K562 (cell line): ENCODE data around the gene WDR44. TPM values are rescaled to one million over a fixed set of nuclear protein-coding genes. Genes with fewer than 3 reads are reported as not detected.

ENCODE experiments used
- ATAC-seq: fragments of 200-7000 bp; cut with Tn5 transposase; 3 replicates; pipeline ENCODE4 v1.9.1; 2020; ENCODE audit warnings: moderate library complexity
- BruUV-seq: library from RNA; stranded (reverse); fragments of 400-500 nt; replicated peaks from 2 replicates; lab custom pipeline; 2021; lab: Mats Ljungman, UMichigan
- CTCF ChIA-PET: fragments of 300-600 bp; formaldehyde crosslinking; extraction: SDS; loops from one replicate; lab custom pipeline; 2021; ENCODE audit warnings: low intra/inter-chr PET ratio; lab: Yijun Ruan, JAX
- POLR2A ChIA-PET: fragments of 300-600, 350-650 bp; sonication (Branson Sonifier 250); formaldehyde crosslinking; extraction: SDS; loops from one replicate; lab custom pipeline; 2021; ENCODE audit warnings: antibody characterized with exemption, inconsistent platforms; lab: Yijun Ruan, JAX
- DNase-seq, 4 experiments: peaks; one replicate each; pipeline versions ENCODE4 v3.0.0 to v3.0.0-alpha.2; 2011 to 2018; ENCODE audit warnings: low spot score in 3 of 4, mixed read lengths in 3 of 4; ENCODE audit errors: extremely low read depth in 1 of 4
- FAIRE-seq: peaks from 2 replicates; lab custom pipeline; 2011; peaks lifted over from hg19 to GRCh38; lab: Jason Lieb, UNC
- H2AFZ ChIP-seq: 2 replicates; pipeline ENCODE4 v1.6.0; 2011; ENCODE audit warnings: low read depth, low read length, control low read depth, inconsistent platforms
- H3K27ac ChIP-seq: fragments of 200-600 bp; 3 replicates; pipeline ENCODE4 v1.8.0; 2011; ENCODE audit warnings: low read depth, mild to moderate bottlenecking, control low read depth, inconsistent platforms, low read length, moderate library complexity, mixed read lengths; ENCODE audit errors: extremely low read depth
- H3K27me3 ChIP-seq, 2 experiments: fragments of 300-600 bp in 1 of 2; 2 replicates in 1 of 2; 3 replicates in 1 of 2; pipeline versions ENCODE4 v1.6.0 to v1.8.0; 2011; ENCODE audit warnings: inconsistent platforms in 2 of 2, low read length in 2 of 2, mild to moderate bottlenecking in 1 of 2, mixed read lengths in 1 of 2, moderate library complexity in 1 of 2; ENCODE audit not compliant: control insufficient read depth in 2 of 2, insufficient read depth in 2 of 2
- H3K36me3 ChIP-seq: fragments of 300-600 bp; 3 replicates; pipeline ENCODE4 v1.8.0; 2011; ENCODE audit warnings: mild to moderate bottlenecking, low read length, inconsistent platforms; ENCODE audit not compliant: control insufficient read depth, insufficient read depth
- H3K4me1 ChIP-seq, 2 experiments: fragments of 200-600 bp in 1 of 2; replicated peaks in 1 of 2; 2 replicates in 1 of 2; 3 replicates in 1 of 2; pipeline versions ENCODE4 v1.5.1 to v1.8.0; 2011; ENCODE audit warnings: inconsistent platforms in 2 of 2, low read length in 2 of 2, mild to moderate bottlenecking in 1 of 2, mixed read lengths in 1 of 2, moderate library complexity in 1 of 2; ENCODE audit not compliant: control insufficient read depth in 2 of 2, insufficient read depth in 2 of 2
- H3K4me2 ChIP-seq: 2 replicates; pipeline ENCODE4 v1.6.1; 2011; ENCODE audit warnings: low read length, control low read depth, inconsistent platforms, mixed read lengths; ENCODE audit not compliant: insufficient read depth
- H3K4me3 ChIP-seq: fragments of 200-600 bp; sonication (generic), shearing (Covaris generic); 2 replicates; pipeline ENCODE4 v1.5.1; 2016; ENCODE audit warnings: control low read depth, inconsistent platforms
- H3K79me2 ChIP-seq: fragments of 200-600 bp; 3 replicates; pipeline ENCODE4 v1.8.0; 2011; ENCODE audit warnings: low read length, inconsistent platforms; ENCODE audit not compliant: control insufficient read depth, insufficient read depth
- H3K9ac ChIP-seq, 2 experiments: 2 replicates each; pipeline versions ENCODE4 v1.6.0 to v1.6.1; 2011; ENCODE audit warnings: low read depth in 2 of 2, low read length in 2 of 2, control low read depth in 1 of 2, inconsistent platforms in 1 of 2, mild to moderate bottlenecking in 1 of 2, mixed read lengths in 1 of 2; ENCODE audit not compliant: insufficient read depth in 1 of 2
- H3K9me1 ChIP-seq: one replicate; pipeline ENCODE4 v1.6.0; 2011; ENCODE audit warnings: inconsistent platforms, mild to moderate bottlenecking, low read length, moderate library complexity; ENCODE audit not compliant: control insufficient read depth, insufficient read depth
- H3K9me3 ChIP-seq: replicated peaks from 2 replicates; pipeline ENCODE4 v1.5.1; 2011; ENCODE audit warnings: low read depth, low read length, inconsistent platforms; ENCODE audit not compliant: control insufficient read depth, insufficient read depth
- H4K20me1 ChIP-seq: replicated peaks from 2 replicates; pipeline ENCODE4 v1.6.1; 2011; ENCODE audit warnings: low read length, inconsistent platforms, mixed read lengths; ENCODE audit not compliant: control insufficient read depth, insufficient read depth
- BRCA1 ChIP-seq, 2 experiments: fragments of 450-650 bp in 1 of 2; sonication (generic) in 1 of 2; formaldehyde crosslinking in 1 of 2; IDR thresholded peaks; 2 replicates each; pipeline versions ENCODE4 v1.5.0 to v1.6.1; 2017 to 2020; ENCODE audit warnings: mild to moderate bottlenecking in 1 of 2, missing genetic modification reagents in 1 of 2
- CHCHD3 ChIP-seq: fragments of 250-450 bp; sonication (Bioruptor Pico); IDR thresholded peaks from 2 replicates; pipeline ENCODE4 v2.1.2; 2022; ENCODE audit warnings: mild to moderate bottlenecking
- ETS1 ChIP-seq: conservative IDR thresholded peaks from 2 replicates; pipeline ENCODE4 v1.6.1; 2011; ENCODE audit warnings: low read depth, mild to moderate bottlenecking, low read length; ENCODE audit not compliant: control insufficient read depth
- EZH2 ChIP-seq: IDR thresholded peaks from 2 replicates; pipeline ENCODE4 v1.6.1; 2012; ENCODE audit warnings: low read depth, mild to moderate bottlenecking, inconsistent platforms, low read length, borderline replicate concordance
- HMGN3 ChIP-seq: IDR thresholded peaks from 2 replicates; pipeline ENCODE4 v1.6.1; 2011; ENCODE audit warnings: borderline replicate concordance, low read depth, mild to moderate bottlenecking, mixed read lengths, low read length; ENCODE audit not compliant: insufficient read length; ENCODE audit errors: extremely low read depth
- HNRNPK ChIP-seq: fragments of 200-400 bp; formaldehyde crosslinking; IDR thresholded peaks from one replicate; pipeline ENCODE4 v1.6.1; 2018; ENCODE audit warnings: mild to moderate bottlenecking, low read depth, low read length; ENCODE audit not compliant: poor library complexity, severe bottlenecking
- MYBL2 ChIP-seq, 2 experiments: fragments of 450-650 bp in 1 of 2; sonication (generic) in 1 of 2; formaldehyde crosslinking in 1 of 2; IDR thresholded peaks; 2 replicates each; pipeline versions ENCODE4 v1.6.1 to v1.8.1; 2017 to 2022; ENCODE audit warnings: borderline replicate concordance in 1 of 2, inconsistent platforms in 1 of 2, low read depth in 1 of 2, mild to moderate bottlenecking in 1 of 2, missing genetic modification reagents in 1 of 2, moderate library complexity in 1 of 2
- MYC ChIP-seq, 2 experiments: fragments of 250-450 bp in 1 of 2; sonication (Bioruptor Pico) in 1 of 2; IDR thresholded peaks; 2 replicates each; pipeline versions ENCODE4 v1.5.1 to v1.6.1; 2012 to 2021; ENCODE audit warnings: low read depth in 2 of 2, borderline replicate concordance in 1 of 2, improper control_type of control experiment in 1 of 2, low read length in 1 of 2, mild to moderate bottlenecking in 1 of 2, moderate library complexity in 1 of 2
- PCBP2 ChIP-seq: fragments of 200-400 bp; formaldehyde crosslinking; IDR thresholded peaks from 2 replicates; pipeline ENCODE4 v1.6.1; 2018; ENCODE audit warnings: low read length, low read depth, mild to moderate bottlenecking, moderate library complexity; ENCODE audit not compliant: poor library complexity, severe bottlenecking
- PURB ChIP-seq: sonication (generic); formaldehyde crosslinking; IDR thresholded peaks from 2 replicates; pipeline ENCODE4 v1.9.0; 2021; ENCODE audit warnings: low read depth, mild to moderate bottlenecking, missing genetic modification reagents
- RBBP5 ChIP-seq: fragments of 200-600 bp; sonication (generic); IDR thresholded peaks from 2 replicates; pipeline ENCODE4 v1.6.1; 2012; ENCODE audit warnings: borderline replicate concordance, mild to moderate bottlenecking, low read length, control low read depth, inconsistent platforms; ENCODE audit not compliant: insufficient read depth, poor library complexity, severe bottlenecking
- SRSF3 ChIP-seq: fragments of 200-400 bp; formaldehyde crosslinking; IDR thresholded peaks from 2 replicates; pipeline ENCODE4 v1.6.1; 2016; ENCODE audit warnings: mild to moderate bottlenecking, low read length, moderate library complexity; ENCODE audit not compliant: insufficient read depth
- TBP ChIP-seq: optimal IDR thresholded peaks from 2 replicates; pipeline ENCODE3; 2011; ENCODE audit warnings: low read depth, low read length, improper control_type of control experiment
- TEAD1 ChIP-seq, 2 experiments: fragments of 450-650 bp in 1 of 2; sonication (generic) in 1 of 2; formaldehyde crosslinking; IDR thresholded peaks; 2 replicates each; pipeline versions ENCODE4 v1.4.0 to v1.8.0; 2020 to 2022; ENCODE audit warnings: mild to moderate bottlenecking in 2 of 2, missing genetic modification reagents in 1 of 2
- ZNF124 ChIP-seq: sonication (generic); formaldehyde crosslinking; IDR thresholded peaks from 2 replicates; pipeline ENCODE4 v1.8.1; 2022; ENCODE audit warnings: missing genetic modification reagents
- ZNF507 ChIP-seq: conservative IDR thresholded peaks from 2 replicates; pipeline ENCODE4 v1.6.1; 2017; ENCODE audit warnings: missing genetic modification characterization, missing compliant biosample characterization
- WGBS: fragments of 100-300 bp; shearing (Covaris generic); methylation state at CpG from one replicate; pipeline ENCODE4 v1.1.6; 2016; ENCODE audit warnings: low coverage, mixed read lengths; ENCODE audit not compliant: insufficient coverage; ENCODE audit errors: missing lambda C conversion rate; 5-methylcytosine and 5-hydroxymethylcytosine counted together
- in situ Hi-C: fragments of 300-500 bp; cut with MboI; formaldehyde crosslinking; loops from 4 replicates; pipeline ENCODE4 v1.15.0; 2018; ENCODE audit warnings: inconsistent platforms, mixed read lengths
- intact Hi-C: fragments of 100-400 bp; cut with micrococcal nuclease; formaldehyde crosslinking; loops from 2 replicates; pipeline ENCODE4 v1.14.2; 2022
- polyA plus RNA-seq, 8 experiments: library from polyadenylated mRNA; depleted of rRNA in 4 of 8; stranded (reverse) in 5 of 8; unstranded in 3 of 8; fragments of >200 nt; fragmentation: Nextera tagmentation in 2 of 8; fragmentation: Illumina TruSeq in 1 of 8; extraction: Ambion mirVana in 2 of 8; extraction: Trizol in 1 of 8; gene quantifications; 2 replicates each; pipeline versions ENCODE4 v1.2.1 to v1.2.3, GENCODE V29; 2011 to 2014; ENCODE audit warnings: inconsistent platforms in 1 of 8, missing spikeins in 1 of 8
- total RNA-seq, 7 experiments: library from RNA; depleted of rRNA in 6 of 7; stranded (reverse); fragments of >200 nt in 6 of 7; fragmentation: Illumina TruSeq in 2 of 7; extraction: Trizol in 2 of 7; gene quantifications; 2 replicates each; pipeline versions ENCODE4 v1.2.1 to v1.2.3, GENCODE V29; 2011 to 2021; ENCODE audit warnings: low replicate concordance in 1 of 7

The WDR44 gene
- total and polyA plus RNA-seq, 9 of the 15 experiments (the other 6 are each of a cell fraction or from before 2014, with no cell fraction given), result 5.6 to 20.0 (median 14.6) TPM

- no TSS peak for BruUV-seq
- CTCF ChIA-PET, result no interaction called here
- in situ Hi-C loops, result no loop called here
- no peak for TF ChIP-seq RBBP5
- no peak for TF ChIP-seq ZNF507 (tag)
- no peak for TF ChIP-seq ETS1
- TF ChIP-seq PURB, result no peak
- TF ChIP-seq BRCA1 (IDR thresholded peaks at IDR 0.05), result no peak
- TF ChIP-seq BRCA1 (CRISPR knock-in tag; IDR thresholded peaks at IDR 0.05), result no peak
- TF ChIP-seq EZH2, result no peak
- no peak for TF ChIP-seq ZNF124 (CRISPR knock-in tag)
- TF ChIP-seq SRSF3, result no peak
- no peak for TF ChIP-seq PCBP2
- TF ChIP-seq MYC (IDR thresholded peaks at IDR 0.05; ENCODE audit: low read depth, low read length), result no peak
- TF ChIP-seq MYC (CRISPR knock-in tag; IDR thresholded peaks at IDR 0.05; ENCODE audit: borderline replicate concordance, low read depth), result no peak
- no peak for TF ChIP-seq CHCHD3
- TF ChIP-seq TBP, result no peak
- TF ChIP-seq HNRNPK, result no peak
- TF ChIP-seq HMGN3, result no peak
- TF ChIP-seq TEAD1 (CRISPR knock-in tag; IDR thresholded peaks at IDR 0.05), result no peak
- no peak for TF ChIP-seq MYBL2 (IDR thresholded peaks at IDR 0.05; ENCODE audit: low read depth)
- no peak for TF ChIP-seq MYBL2 (CRISPR knock-in tag; IDR thresholded peaks at IDR 0.05; ENCODE audit: borderline replicate concordance)
These were observed 147.1 kb downstream of the WDR44 start for GRCh38 chrX:118493016-118493415.

More at GRCh38 chrX:118493016-118493415, 147.1 kb downstream of the WDR44 start:
- Histone ChIP-seq H3K36me3 (peaks cover 5% of the 10 kb centered on the region; the same call in 1 of the 3 replicates), H3K9ac (no peak overlapping the region), H3K4me3 (no peak overlapping the region), H3K9me1 (no peaks in the 10 kb centered on the region), H3K4me2 (no peak overlapping the region), H4K20me1 (no peaks in the 10 kb centered on the region; the same call in 1 of the 2 replicates), H3K9me3 (no peaks in the 10 kb centered on the region), H2AFZ (no peak overlapping the region; the same call in 1 of the 2 replicates), H3K27me3 (no peaks in the 10 kb centered on the region), H3K4me1 (peaks cover 23 to 24% of the 10 kb centered on the region in 2 experiments; a peak in 4 of 5 replicates), H3K27ac (no peak overlapping the region), H3K79me2 (peaks cover 22% of the 10 kb centered on the region)
- FAIRE-seq (no peak), DNase-seq (no peak), ATAC-seq (no peak)
- POLR2A ChIA-PET, result no interaction called here
- intact Hi-C loops, result no loop called here
- 78% methylated on average over 3 of the region's 3 CpGs for WGBS
